Liver (tissue), 9 donors: ENCODE data around the gene B3GNT5. TPM values are rescaled to one million over a fixed set of nuclear protein-coding genes. Genes with fewer than 3 reads are reported as not detected.

Source experiments
- DNase-seq: peaks from one replicate; pipeline ENCODE4 v3.0.0-alpha.2; 2017; ENCODE audit warnings: low spot score
- H3K27ac ChIP-seq, 2 donors: one replicate each; pipeline ENCODE4 v1.7.0; 2013; ENCODE audit warnings: inconsistent platforms in 2 of 2, low read length in 2 of 2, control low read depth in 1 of 2, low read depth in 1 of 2, mild to moderate bottlenecking in 1 of 2
- H3K27me3 ChIP-seq, 4 donors: one replicate each; pipeline versions ENCODE4 v1.6.1 to v1.7.0; 2013; ENCODE audit warnings: low read length in 3 of 4, inconsistent platforms in 1 of 4, mild to moderate bottlenecking in 1 of 4, moderate library complexity in 1 of 4; ENCODE audit not compliant: control insufficient read depth in 4 of 4, insufficient read depth in 4 of 4
- H3K36me3 ChIP-seq, 4 donors: one replicate each; pipeline versions ENCODE4 v1.6.1 to v1.7.0; 2013; ENCODE audit warnings: low read length in 3 of 4, mild to moderate bottlenecking in 3 of 4, low read depth in 1 of 4, moderate library complexity in 1 of 4; ENCODE audit not compliant: control insufficient read depth in 4 of 4, insufficient read depth in 3 of 4
- H3K4me1 ChIP-seq, 4 donors: one replicate each; pipeline versions ENCODE4 v1.6.1 to v1.7.0; 2013; ENCODE audit warnings: low read length in 3 of 4, mild to moderate bottlenecking in 3 of 4, moderate library complexity in 1 of 4; ENCODE audit not compliant: control insufficient read depth in 4 of 4, insufficient read depth in 4 of 4
- H3K4me3 ChIP-seq, 3 donors: one replicate each; pipeline versions ENCODE4 v1.6.1 to v1.7.0; 2013; ENCODE audit warnings: low read length in 3 of 3, control low read depth in 1 of 3, low read depth in 1 of 3, mild to moderate bottlenecking in 1 of 3
- H3K9ac ChIP-seq, 2 donors: one replicate each; pipeline ENCODE4 v1.7.0; 2013; ENCODE audit warnings: low read length in 2 of 2, mild to moderate bottlenecking in 2 of 2, moderate library complexity in 2 of 2, control low read depth in 1 of 2, low read depth in 1 of 2
- H3K9me3 ChIP-seq, 4 donors: one replicate each; pipeline versions ENCODE4 v1.6.1 to v1.7.0; 2013; ENCODE audit warnings: low read length in 3 of 4; ENCODE audit not compliant: control insufficient read depth in 4 of 4
- ATF3 ChIP-seq: IDR thresholded peaks from 2 replicates; pipeline ENCODE4 v1.6.1; 2016; ENCODE audit warnings: antibody characterized with exemption
- CTCF ChIP-seq: fragments of 150-350 bp; IDR thresholded peaks from 2 replicates; pipeline ENCODE4 v1.5.1; 2017; ENCODE audit warnings: improper control_type of control experiment, low read depth, low read length; ENCODE audit not compliant: missing input control
- EGR1 ChIP-seq, 2 donors: IDR thresholded peaks; 2 replicates each; pipeline ENCODE4 v1.6.1; 2016 to 2018; ENCODE audit warnings: antibody characterized with exemption in 2 of 2, low read depth in 2 of 2
- FOXA1 ChIP-seq: IDR thresholded peaks from 2 replicates; pipeline ENCODE4 v1.6.1; 2016; ENCODE audit warnings: antibody characterized with exemption
- FOXA2 ChIP-seq: IDR thresholded peaks from 2 replicates; pipeline ENCODE4 v1.6.1; 2016; ENCODE audit warnings: antibody characterized with exemption
- GABPA ChIP-seq, 2 donors: IDR thresholded peaks in 1 of 2; conservative IDR thresholded peaks in 1 of 2; 2 replicates each; pipeline ENCODE4 v1.6.1; 2016; ENCODE audit warnings: antibody characterized with exemption in 2 of 2, mild to moderate bottlenecking in 1 of 2, moderate library complexity in 1 of 2
- HNF4A ChIP-seq, 2 donors: conservative IDR thresholded peaks; 2 replicates each; pipeline ENCODE4 v1.6.1; 2016; ENCODE audit warnings: antibody characterized with exemption in 2 of 2, mild to moderate bottlenecking in 2 of 2
- HNF4G ChIP-seq: IDR thresholded peaks from 2 replicates; pipeline ENCODE4 v1.6.1; 2016; ENCODE audit warnings: antibody characterized with exemption
- JUND ChIP-seq, 2 donors: IDR thresholded peaks; 2 replicates each; pipeline ENCODE4 v1.6.1; 2016; ENCODE audit warnings: antibody characterized with exemption in 2 of 2
- MAX ChIP-seq: IDR thresholded peaks from 2 replicates; pipeline ENCODE4 v1.6.1; 2016; ENCODE audit warnings: antibody characterized with exemption
- NR2F2 ChIP-seq: IDR thresholded peaks from 2 replicates; pipeline ENCODE4 v1.6.1; 2016; ENCODE audit warnings: antibody characterized with exemption
- RAD21 ChIP-seq, 2 donors: IDR thresholded peaks; 2 replicates each; pipeline ENCODE4 v1.6.1; 2016; ENCODE audit warnings: antibody characterized with exemption in 2 of 2, mild to moderate bottlenecking in 2 of 2
- REST ChIP-seq: IDR thresholded peaks from 2 replicates; pipeline ENCODE4 v1.6.1; 2016; ENCODE audit warnings: antibody characterized with exemption, mild to moderate bottlenecking
- RXRA ChIP-seq, 2 donors: IDR thresholded peaks; 2 replicates each; pipeline ENCODE4 v1.6.1; 2017 to 2018; ENCODE audit warnings: antibody characterized with exemption in 2 of 2, mild to moderate bottlenecking in 1 of 2
- SP1 ChIP-seq: IDR thresholded peaks from 2 replicates; pipeline ENCODE4 v1.6.1; 2018; ENCODE audit warnings: antibody characterized with exemption, mild to moderate bottlenecking
- TAF1 ChIP-seq: conservative IDR thresholded peaks from 2 replicates; pipeline ENCODE4 v1.6.1; 2016; ENCODE audit warnings: antibody characterized with exemption, mild to moderate bottlenecking
- YY1 ChIP-seq: IDR thresholded peaks from 2 replicates; pipeline ENCODE4 v1.6.1; 2016; ENCODE audit warnings: antibody characterized with exemption, mild to moderate bottlenecking
- ZBTB33 ChIP-seq: IDR thresholded peaks from 2 replicates; pipeline ENCODE4 v1.6.1; 2016; ENCODE audit warnings: antibody characterized with exemption
- WGBS: extraction: QIAGEN DNeasy Blood & Tissue Kit; methylation state at CpG from one replicate; pipeline ENCODE4 v1.1.7; 2013; 5-methylcytosine and 5-hydroxymethylcytosine counted together
- polyA plus RNA-seq, 2 donors: library from polyadenylated mRNA; stranded (reverse) in 1 of 2; unstranded in 1 of 2; fragments of 200-250 nt in 1 of 2; fragments of >200 nt in 1 of 2; fragmentation: Nextera tagmentation in 1 of 2; extraction: Ambion mirVana in 1 of 2; gene quantifications; one replicate each; pipeline versions ENCODE4 v1.2.1 to v1.2.3, GENCODE V29; 2013 to 2015
- total RNA-seq, 2 donors: library from RNA; depleted of rRNA; stranded (reverse); fragments of >200 nt; gene quantifications; one replicate each; pipeline ENCODE4 v1.2.3, GENCODE V29; 2014
- donor health status: healthy.
- donor health status: healthy.
- donor health status: healthy.
- donor health status: healthy.
- donor health status: healthy.

B3GNT5 gene
- total and polyA plus RNA-seq, 4 donors: 0.22 to 1.8 (median 0.53) TPM

GRCh38 chr3:183265157-183265642 lies 12.1 kb downstream of the B3GNT5 start:
- Histone ChIP-seq H3K4me3 (no peak overlapping the region), H3K4me1 (peaks cover 0 to 2% (median 0%) of the 10 kb centered on the region in 4 donors), H3K27ac (no peak overlapping the region), H3K27me3 (peaks cover 0 to 3% (median 0%) of the 10 kb centered on the region in 4 donors), H3K36me3 (no peaks in the 10 kb centered on the region), H3K9me3 (no peaks in the 10 kb centered on the region), H3K9ac (no peak overlapping the region)
- 75% methylated on average over 15 of the region's 15 CpGs for WGBS
- no peak for DNase-seq
- TF ChIP-seq HNF4G (no peak), FOXA1 (no peak), TAF1 (no peak), SP1 (no peak), REST (no peak), ATF3 (no peak), YY1 (no peak), FOXA2 (no peak), RXRA (IDR thresholded peaks at IDR 0.05) (no peak), HNF4A (conservative IDR thresholded peaks at IDR 0.05) (no peak), EGR1 (IDR thresholded peaks at IDR 0.05; ENCODE audit: low read depth in 2 of 2) (no peak), CTCF (no peak), JUND (IDR thresholded peaks at IDR 0.05) (no peak), GABPA (IDR thresholded peaks at IDR 0.05 in 1 of 2, conservative IDR thresholded peaks at IDR 0.05 in 1 of 2) (no peak), ZBTB33 (no peak), MAX (no peak), NR2F2 (no peak), RAD21 (IDR thresholded peaks at IDR 0.05) (no peak)
